Right hindlimb (tissue), 1 donor: ENCODE data around the gene CLCN2.

Experiments
- DNase-seq: peaks from one replicate; pipeline ENCODE4 v3.0.0-alpha.2; 2018

Gene CLCN2

GRCh38 chr3:184380627-184381260, 19.3 kb upstream of the CLCN2 start:
- no peak for DNase-seq

- peak; percentile 87 for DNase-seq
Measured at GRCh38 chr3:184380185-184380626, 18.8 kb upstream of the CLCN2 start.

- DNase-seq, result peak; percentile 68
Measured at GRCh38 chr3:184379358-184380184, 18.2 kb upstream of the CLCN2 start, which contains the start of gene CHRD. Gene CHRD, plus strand, starts transcription at chr3:184380054. Its CDS starts 265 bp downstream, at chr3:184380319.

GRCh38 chr3:184378651-184379357, 17.4 kb upstream of the CLCN2 start:
- peak; percentile 65 for DNase-seq

GRCh38 chr3:184377882-184378445, 16.6 kb upstream of the CLCN2 start, which contains the start of gene THPO:
Gene THPO, minus strand, starts transcription at chr3:184378207. Its CDS starts 1,948 bp downstream, at chr3:184376259.
- DNase-seq, result no peak

- DNase-seq, result no peak
Measured at GRCh38 chr3:184377374-184377773, 16.0 kb upstream of the CLCN2 start.

- DNase-seq, result no peak
Measured at GRCh38 chr3:184375747-184376461, 14.5 kb upstream of the CLCN2 start.

GRCh38 chr3:184373422-184373821, 12.0 kb upstream of the CLCN2 start:
- no peak for DNase-seq

- no peak for DNase-seq
Measured at GRCh38 chr3:184372911-184373310, 11.5 kb upstream of the CLCN2 start.

GRCh38 chr3:184372296-184372821, 11.0 kb upstream of the CLCN2 start:
- DNase-seq, result no peak

GRCh38 chr3:184371570-184372018, 10.2 kb upstream of the CLCN2 start:
- peak; percentile 85 for DNase-seq

- DNase-seq, result peak; percentile 66
Measured at GRCh38 chr3:184368586-184369183, 7.3 kb upstream of the CLCN2 start.

- no peak for DNase-seq
Measured at GRCh38 chr3:184368116-184368515, 6.7 kb upstream of the CLCN2 start.

GRCh38 chr3:184366619-184367289, 5.3 kb upstream of the CLCN2 start:
- DNase-seq, result no peak

GRCh38 chr3:184362668-184363546, 1.5 kb upstream of the CLCN2 start:
- DNase-seq, result peak; percentile 98

GRCh38 chr3:184361932-184362667, 695 bp upstream of the CLCN2 start:
- peak; percentile 79 for DNase-seq

- DNase-seq, result no peak
Measured at GRCh38 chr3:184360929-184361531, 375 bp downstream of the CLCN2 start.

GRCh38 chr3:184360070-184360928, 1.1 kb downstream of the CLCN2 start:
- DNase-seq, result no peak
